Keratinocyte (primary cell): ENCODE data around the gene PAX2. TPM values are rescaled to one million over a fixed set of nuclear protein-coding genes. Genes with fewer than 3 reads are reported as not detected.

Experiments
- DNase-seq: peaks from one replicate; pipeline ENCODE4 v3.0.0-alpha.2; 2011; ENCODE audit warnings: low read depth, missing footprints, low spot score
- FAIRE-seq: peaks from 2 replicates; lab custom pipeline; 2011; peaks lifted over from hg19 to GRCh38; lab: Jason Lieb, UNC
- H2AFZ ChIP-seq: 2 replicates; pipeline ENCODE4 v1.6.0; 2012; ENCODE audit warnings: low read length, control low read depth, inconsistent platforms; ENCODE audit not compliant: control insufficient read depth
- H3K27ac ChIP-seq: 2 replicates; pipeline ENCODE4 v1.5.1; 2011; ENCODE audit warnings: low read length; ENCODE audit not compliant: control insufficient read depth, insufficient read depth
- H3K27me3 ChIP-seq: 3 replicates; pipeline ENCODE4 v1.6.0; 2011; ENCODE audit warnings: low read length; ENCODE audit not compliant: control insufficient read depth, insufficient read depth; ENCODE audit errors: extremely low read depth
- H3K36me3 ChIP-seq, 2 experiments: 2 replicates in 1 of 2; 3 replicates in 1 of 2; pipeline ENCODE4 v1.5.1; 2011; ENCODE audit warnings: low read length in 2 of 2, mild to moderate bottlenecking in 1 of 2; ENCODE audit not compliant: control insufficient read depth in 2 of 2, insufficient read depth in 2 of 2; ENCODE audit errors: extremely low read depth in 1 of 2
- H3K4me1 ChIP-seq: 3 replicates; pipeline ENCODE4 v1.5.1; 2011; ENCODE audit warnings: low read length; ENCODE audit not compliant: control insufficient read depth, insufficient read depth; ENCODE audit errors: extremely low read depth
- H3K4me2 ChIP-seq: 3 replicates; pipeline ENCODE4 v1.6.0; 2011; ENCODE audit warnings: low read depth, low read length; ENCODE audit not compliant: control insufficient read depth, insufficient read depth; ENCODE audit errors: extremely low read depth
- H3K4me3 ChIP-seq, 3 experiments: fragments of 200-600 bp in 1 of 3; sonication (generic) in 1 of 3; 2 replicates in 2 of 3; 3 replicates in 1 of 3; pipeline ENCODE4 v1.5.1; 2011 to 2016; ENCODE audit warnings: low read length in 3 of 3, mild to moderate bottlenecking in 3 of 3, control low read depth in 2 of 3, inconsistent platforms in 1 of 3, low read depth in 1 of 3, mixed read lengths in 1 of 3, mixed run types in 1 of 3, moderate library complexity in 1 of 3; ENCODE audit not compliant: control insufficient read depth in 2 of 3, insufficient read depth in 2 of 3; ENCODE audit errors: extremely low read depth in 1 of 3
- H3K79me2 ChIP-seq: 2 replicates; pipeline ENCODE4 v1.6.0; 2012; ENCODE audit warnings: low read length; ENCODE audit not compliant: control insufficient read depth, insufficient read depth
- H3K9ac ChIP-seq: 3 replicates; pipeline ENCODE4 v1.6.0; 2011; ENCODE audit warnings: low read length; ENCODE audit not compliant: control insufficient read depth, insufficient read depth; ENCODE audit errors: extremely low read depth
- H3K9me1 ChIP-seq: 3 replicates; pipeline ENCODE4 v1.6.0; 2011; ENCODE audit warnings: low read length; ENCODE audit not compliant: control insufficient read depth, insufficient read depth; ENCODE audit errors: extremely low read depth
- H3K9me3 ChIP-seq: 2 replicates; pipeline ENCODE4 v1.5.1; 2012; ENCODE audit warnings: low read depth, low read length; ENCODE audit not compliant: control insufficient read depth
- H4K20me1 ChIP-seq: 3 replicates; pipeline ENCODE4 v1.6.0; 2011; ENCODE audit warnings: low read length; ENCODE audit not compliant: control insufficient read depth, insufficient read depth; ENCODE audit errors: extremely low read depth
- EZH2 ChIP-seq: IDR thresholded peaks from one replicate; pipeline ENCODE4 v1.6.1; 2012; ENCODE audit warnings: inconsistent platforms, mild to moderate bottlenecking, low read length, moderate library complexity
- dilution Hi-C: fragments of 300-500 bp; cut with MboI; formaldehyde crosslinking; loops from one replicate; pipeline ENCODE4 v1.7.0; 2020; ENCODE audit warnings: low sequenced_read_pairs; ENCODE audit not compliant: extremely low pct_ligation_motif_present
- polyA plus RNA-seq, 5 experiments: library from polyadenylated mRNA; depleted of rRNA in 3 of 5; stranded (reverse) in 3 of 5; stranded (forward) in 1 of 5; unstranded in 1 of 5; fragments of >200 nt; gene quantifications; 1 replicate in 1 of 5; 2 replicates in 3 of 5; 3 replicates in 1 of 5; pipeline versions ENCODE4 v1.2.1 to v1.2.3, GENCODE V29; 2011 to 2012; ENCODE audit warnings: missing spikeins in 2 of 5, low read depth in 1 of 5, low replicate concordance in 1 of 5
- TF ChIP-seq, protein P1 (sequence below), 3 experiments: IDR thresholded peaks in 1 of 3; conservative IDR thresholded peaks in 1 of 3; optimal IDR thresholded peaks in 1 of 3; 2 replicates in 2 of 3; 3 replicates in 1 of 3; pipeline versions ENCODE3 to v1.5.1; 2011; ENCODE audit warnings: low read length in 3 of 3, mild to moderate bottlenecking in 3 of 3, moderate library complexity in 2 of 3, control low read depth in 1 of 3, inconsistent platforms in 1 of 3; ENCODE audit not compliant: insufficient read depth in 2 of 3; ENCODE audit errors: extremely low read depth in 1 of 3

The PAX2 gene
- polyA plus RNA-seq, 1 donor (not counting 4 experiments of a cell fraction or from before 2014, with no cell fraction given), result not detected

DNA sequence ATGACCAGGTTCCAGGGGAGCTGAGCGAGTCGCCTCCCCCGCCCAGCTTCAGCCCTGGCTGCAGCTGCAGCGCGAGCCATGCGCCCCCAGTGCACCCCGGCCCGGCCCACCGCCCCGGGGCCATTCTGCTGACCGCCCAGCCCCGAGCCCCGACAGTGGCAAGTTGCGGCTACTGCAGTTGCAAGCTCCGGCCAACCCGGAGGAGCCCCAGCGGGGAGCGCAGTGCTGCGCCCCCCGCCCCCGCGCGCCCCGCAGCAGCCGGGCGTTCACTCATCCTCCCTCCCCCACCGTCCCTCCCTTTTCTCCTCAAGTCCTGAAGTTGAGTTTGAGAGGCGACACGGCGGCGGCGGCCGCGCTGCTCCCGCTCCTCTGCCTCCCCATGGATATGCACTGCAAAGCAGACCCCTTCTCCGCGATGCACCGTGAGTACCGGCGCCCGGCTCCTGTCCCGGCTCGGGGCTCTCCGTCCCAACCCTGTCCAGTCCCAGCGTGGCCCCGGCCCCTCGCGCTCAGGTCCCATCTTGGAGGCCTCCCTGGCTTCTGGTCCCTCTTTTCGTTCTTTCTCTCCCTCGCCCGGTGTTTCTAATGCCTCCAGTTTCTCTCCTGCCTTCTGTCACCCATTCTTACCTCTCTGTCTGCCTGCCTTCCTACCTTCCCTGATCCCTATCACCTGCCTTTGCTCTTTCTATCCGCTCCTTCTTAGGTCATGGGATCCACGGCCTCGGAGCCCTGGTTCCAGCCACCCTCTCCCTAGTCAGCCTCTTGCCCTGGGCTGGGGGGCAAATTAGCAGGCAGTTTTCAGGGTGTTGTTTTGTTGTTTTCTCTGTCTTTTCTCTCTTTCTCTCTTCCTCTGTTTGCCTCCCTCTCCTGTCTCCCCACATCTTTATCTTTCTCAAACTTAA, 751 bp downstream of the PAX2 start:
- Histone ChIP-seq H3K4me2 (no peak overlapping the region), H3K27ac (no peak overlapping the region), H3K79me2 (no peaks in the 10 kb centered on the region), H3K9me3 (no peaks in the 10 kb centered on the region), H3K4me3 (no peak overlapping the region), H3K27me3 (peaks cover 99% of the 10 kb centered on the region), H3K36me3 (no peaks in the 10 kb centered on the region), H4K20me1 (peaks cover 8% of the 10 kb centered on the region), H3K9me1 (no peaks in the 10 kb centered on the region), H3K9ac (no peak overlapping the region), H3K4me1 (peaks cover 3% of the 10 kb centered on the region), H2AFZ (no peak overlapping the region)
- peak; percentile 94 for TF ChIP-seq EZH2
- TF ChIP-seq, protein P1, sequence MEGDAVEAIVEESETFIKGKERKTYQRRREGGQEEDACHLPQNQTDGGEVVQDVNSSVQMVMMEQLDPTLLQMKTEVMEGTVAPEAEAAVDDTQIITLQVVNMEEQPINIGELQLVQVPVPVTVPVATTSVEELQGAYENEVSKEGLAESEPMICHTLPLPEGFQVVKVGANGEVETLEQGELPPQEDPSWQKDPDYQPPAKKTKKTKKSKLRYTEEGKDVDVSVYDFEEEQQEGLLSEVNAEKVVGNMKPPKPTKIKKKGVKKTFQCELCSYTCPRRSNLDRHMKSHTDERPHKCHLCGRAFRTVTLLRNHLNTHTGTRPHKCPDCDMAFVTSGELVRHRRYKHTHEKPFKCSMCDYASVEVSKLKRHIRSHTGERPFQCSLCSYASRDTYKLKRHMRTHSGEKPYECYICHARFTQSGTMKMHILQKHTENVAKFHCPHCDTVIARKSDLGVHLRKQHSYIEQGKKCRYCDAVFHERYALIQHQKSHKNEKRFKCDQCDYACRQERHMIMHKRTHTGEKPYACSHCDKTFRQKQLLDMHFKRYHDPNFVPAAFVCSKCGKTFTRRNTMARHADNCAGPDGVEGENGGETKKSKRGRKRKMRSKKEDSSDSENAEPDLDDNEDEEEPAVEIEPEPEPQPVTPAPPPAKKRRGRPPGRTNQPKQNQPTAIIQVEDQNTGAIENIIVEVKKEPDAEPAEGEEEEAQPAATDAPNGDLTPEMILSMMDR (optimal IDR thresholded peaks at IDR 0.05 in 1 of 3, IDR thresholded peaks at IDR 0.05 in 1 of 3, conservative IDR thresholded peaks at IDR 0.05 in 1 of 3; ENCODE audit: extremely low read depth in 1 of 3, insufficient read depth in 2 of 3, low read length in 3 of 3), result no peak
- FAIRE-seq (no peak), DNase-seq (no peak)
- dilution Hi-C loops, result no loop called here

DNA sequence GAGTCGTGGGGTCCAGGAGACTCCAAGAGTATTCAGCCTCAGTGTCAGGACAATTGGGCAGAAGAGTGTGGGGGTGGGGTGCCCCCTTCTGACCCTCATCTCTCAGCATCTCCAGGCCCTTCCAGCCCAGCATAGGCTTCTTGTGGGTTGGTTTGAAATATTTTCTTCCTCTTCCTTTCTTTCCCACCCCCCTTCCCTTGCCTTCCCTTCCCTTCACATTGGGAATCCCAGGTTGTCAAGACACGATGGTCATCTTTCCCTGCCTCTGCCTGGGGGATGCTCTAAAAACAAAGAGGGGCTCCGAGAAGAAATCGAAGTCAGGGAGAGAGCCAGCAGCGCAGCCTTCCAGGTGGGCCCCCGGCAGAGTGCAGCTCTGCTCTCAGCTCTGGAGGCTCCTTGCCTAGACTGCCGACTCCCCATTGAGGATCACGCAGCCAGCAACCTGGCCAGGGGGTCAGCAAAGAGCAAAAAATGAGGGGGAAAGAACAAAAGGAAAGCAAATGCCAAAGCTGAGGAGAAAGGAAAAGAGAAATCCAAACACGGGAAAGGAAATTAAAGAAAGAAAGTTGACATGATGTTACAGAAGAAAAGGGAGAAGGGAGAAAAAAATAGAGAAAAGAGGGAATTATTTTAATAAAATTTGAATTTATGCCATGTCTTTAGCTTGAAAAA, 1.5 kb downstream of the PAX2 start:
- Histone ChIP-seq H3K79me2 (no peaks in the 10 kb centered on the region), H3K4me2 (no peak overlapping the region), H4K20me1 (peaks cover 8% of the 10 kb centered on the region), H3K9me3 (no peaks in the 10 kb centered on the region), H3K36me3 (no peaks in the 10 kb centered on the region), H3K4me3 (no peak overlapping the region), H3K9ac (no peak overlapping the region), H3K27me3 (peaks cover 99% of the 10 kb centered on the region), H3K27ac (no peak overlapping the region), H3K4me1 (peaks cover 3% of the 10 kb centered on the region), H3K9me1 (no peaks in the 10 kb centered on the region), H2AFZ (no peak overlapping the region)
- dilution Hi-C loops, result no loop called here
- FAIRE-seq (no peak), DNase-seq (no peak)
- TF ChIP-seq, protein P1 (optimal IDR thresholded peaks at IDR 0.05 in 1 of 3, IDR thresholded peaks at IDR 0.05 in 1 of 3, conservative IDR thresholded peaks at IDR 0.05 in 1 of 3; ENCODE audit: extremely low read depth in 1 of 3, insufficient read depth in 2 of 3, low read length in 3 of 3), result no peak
- TF ChIP-seq EZH2, result no peak
